ENCODE results near the gene MUC4. TPM values are rescaled to one million over a fixed set of nuclear protein-coding genes. Genes with fewer than 3 reads are reported as not detected.

Gene MUC4
- total and polyA plus RNA-seq, 10 of the 15 experiments (the other 5 are each of a cell fraction or from before 2014, with no cell fraction given) = 0.02 to 0.46 (median 0.27) TPM; not detected in 4

GRCh38 chr3:195718477-195718984 lies 93.2 kb downstream of the MUC4 start:
- TF ChIP-seq YBX1 (IDR thresholded peaks at IDR 0.05) (no peak), BHLHE40 (IDR thresholded peaks at IDR 0.05; ENCODE audit: borderline replicate concordance in 1 of 2, low read depth in 2 of 2, low read length in 1 of 2) (0 out of 4 replicates have a peak, but pooled peaks of 1 of the 2 experiments have one; percentile 12)
- ChIA-PET SMC1A (ENCODE audit: uncharacterized antibody, unreplicated experiment) (no interaction called here), RAD21 (ENCODE audit: unreplicated experiment) (no interaction called here), POLR2A (no interaction called here), CTCF (interaction anchor here (1.0 kb wide), 1 partner anchor 132 kb away, joined by 3 read pairs; no protein-coding TSS in a partner anchor)
- Histone ChIP-seq H3K9me3 (replicated peaks; ENCODE audit: control insufficient read depth, insufficient read depth, low read length) (no peaks in the 10 kb centered on the region), H3K27me3 (replicated peaks in 1 of 2; ENCODE audit: control insufficient read depth in 2 of 2, insufficient read depth in 2 of 2, low read length in 1 of 2) (no peaks in the 10 kb centered on the region), H3K4me1 (ENCODE audit: control insufficient read depth, insufficient read depth, low read length) (no peaks in the 10 kb centered on the region), H3K36me3 (ENCODE audit: control insufficient read depth in 2 of 2, insufficient read depth in 2 of 2, low read length in 1 of 2) (no peaks in the 10 kb centered on the region), H3K9ac (ENCODE audit: control insufficient read depth, insufficient read depth, low read length) (no peak overlapping the region), H3K4me2 (ENCODE audit: control insufficient read depth, insufficient read depth) (no peak overlapping the region), H3K79me2 (ENCODE audit: control insufficient read depth, insufficient read depth, low read length) (no peaks in the 10 kb centered on the region), H2AFZ (ENCODE audit: control insufficient read depth, low read depth, low read length) (no peak overlapping the region), H3K27ac (ENCODE audit: control insufficient read depth, insufficient read depth) (no peak overlapping the region), H4K20me1 (ENCODE audit: control insufficient read depth, insufficient read depth) (no peaks in the 10 kb centered on the region), H3K4me3 (no peak overlapping the region)
- WGBS (ENCODE audit: insufficient coverage, insufficient replicate concordance, low lambda C conversion rate, missing lambda C conversion rate) = 54% methylated on average over 7 of the region's 7 CpGs
- DNase-seq (ENCODE audit: low read depth, low spot score) = no peak
- FAIRE-seq = no peak
- in situ Hi-C loops (cut with MboI) (no loop called here), intact Hi-C loops (cut with micrococcal nuclease; ENCODE audit: unreplicated experiment) (loop anchor here (5.0 kb wide), 1 partner anchor 101 kb away; no protein-coding TSS in a partner anchor)
- no peak for ATAC-seq
- no TSS peak for BruUV-seq (replicated peaks)

- RAD21 ChIA-PET (ENCODE audit: unreplicated experiment) = no interaction called here
- no peaks in the 10 kb centered on the region for H4K20me1 ChIP-seq (ENCODE audit: control insufficient read depth, insufficient read depth)
- no peak overlapping the region for H3K4me3 ChIP-seq
- H2AFZ ChIP-seq (ENCODE audit: control insufficient read depth, low read depth, low read length) = no peak overlapping the region
- intact Hi-C loops (cut with micrococcal nuclease; ENCODE audit: unreplicated experiment) (loop anchor here (5.0 kb wide), 1 partner anchor 101 kb away; no protein-coding TSS in a partner anchor), in situ Hi-C loops (cut with MboI) (no loop called here)
- H3K27me3 ChIP-seq (replicated peaks in 1 of 2; ENCODE audit: control insufficient read depth in 2 of 2, insufficient read depth in 2 of 2, low read length in 1 of 2) = no peaks in the 10 kb centered on the region
- no peak for ATAC-seq
- DNase-seq (ENCODE audit: low read depth, low spot score) = no peak
- 33% methylated on average over 5 of the region's 5 CpGs for WGBS (ENCODE audit: insufficient coverage, insufficient replicate concordance, low lambda C conversion rate, missing lambda C conversion rate)
- TF ChIP-seq CHD2 (IDR thresholded peaks at IDR 0.05; ENCODE audit: borderline replicate concordance, low read depth, low read length) (no peak), MAX (IDR thresholded peaks at IDR 0.05; ENCODE audit: low read depth, low read length) (no peak), MYB (IDR thresholded peaks at IDR 0.05; ENCODE audit: borderline replicate concordance, low read depth, low read length) (no peak), JUNB (IDR thresholded peaks at IDR 0.05) (no peak), CBX3 (IDR thresholded peaks at IDR 0.05; ENCODE audit: borderline replicate concordance, low read depth) (no peak), ATF3 (IDR thresholded peaks at IDR 0.05; ENCODE audit: borderline replicate concordance, extremely low read depth, low read depth, low read length) (no peak)
- no peak for FAIRE-seq
- no peak overlapping the region for H3K4me2 ChIP-seq (ENCODE audit: control insufficient read depth, insufficient read depth)
- H3K27ac ChIP-seq (ENCODE audit: control insufficient read depth, insufficient read depth) = no peak overlapping the region
- BruUV-seq (replicated peaks) = no TSS peak
- H3K36me3 ChIP-seq (ENCODE audit: control insufficient read depth in 2 of 2, insufficient read depth in 2 of 2, low read length in 1 of 2) = no peaks in the 10 kb centered on the region
- CTCF ChIA-PET = interaction anchor here (1.0 kb wide), 1 partner anchor 133 kb away, joined by 3 read pairs; no protein-coding TSS in a partner anchor
- H3K79me2 ChIP-seq (ENCODE audit: control insufficient read depth, insufficient read depth, low read length) = no peaks in the 10 kb centered on the region
- SMC1A ChIA-PET (ENCODE audit: uncharacterized antibody, unreplicated experiment) = interaction anchor here (0.7 kb wide), 1 partner anchor 48 kb away, joined by 3 read pairs; no protein-coding TSS in a partner anchor
- POLR2A ChIA-PET = interaction anchor here (0.5 kb wide), 1 partner anchor 12 kb away, joined by 5 read pairs; no protein-coding TSS in a partner anchor
- no peaks in the 10 kb centered on the region for H3K9me3 ChIP-seq (replicated peaks; ENCODE audit: control insufficient read depth, insufficient read depth, low read length)
- no peak overlapping the region for H3K9ac ChIP-seq (ENCODE audit: control insufficient read depth, insufficient read depth, low read length)
- H3K4me1 ChIP-seq (ENCODE audit: control insufficient read depth, insufficient read depth, low read length) = no peaks in the 10 kb centered on the region
Observed at GRCh38 chr3:195717852-195718476, 93.8 kb downstream of the MUC4 start.

All from GM12878 (cell line).